Stimulated activated CD4-positive, alpha-beta T cell treated with anti-CD3 and anti-CD28 coated beads, Interleukin-1b, Interleukin-23, amount 100 ng/mL, for 4 hours (primary cell): ENCODE data around the gene APPL2.
"Not testable (repeated sequence)": the region's sequence is repeated elsewhere in the genome, so short reads cannot be mapped to it uniquely, and the experiment has no call there.

Source experiments
- DNase-seq, 2 donors: peaks; one replicate each; pipeline ENCODE4 v3.0.0-alpha.2; 2020; ENCODE audit warnings: low read depth in 2 of 2

Gene APPL2

DNA sequence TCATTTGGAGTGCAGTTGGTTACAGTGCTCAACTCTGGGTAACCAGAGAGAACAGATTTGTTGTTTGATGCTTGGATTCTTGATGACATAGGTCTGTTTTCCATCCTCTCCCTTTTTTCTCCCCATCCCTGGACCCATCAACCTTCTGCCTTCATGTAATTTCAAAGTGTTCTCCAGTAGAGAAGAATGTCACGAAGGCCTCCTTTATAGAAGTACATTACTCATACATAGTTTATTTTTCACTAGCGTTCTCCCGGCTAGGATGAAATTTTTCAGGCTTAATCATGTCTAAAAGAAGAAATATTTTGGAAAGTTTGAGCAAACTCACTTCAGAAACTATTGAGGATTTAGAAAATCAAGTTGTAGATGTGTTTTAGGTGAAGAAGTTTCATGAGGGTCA is 20.9 kb upstream of the APPL2 start:
- DNase-seq = no peak

DNA sequence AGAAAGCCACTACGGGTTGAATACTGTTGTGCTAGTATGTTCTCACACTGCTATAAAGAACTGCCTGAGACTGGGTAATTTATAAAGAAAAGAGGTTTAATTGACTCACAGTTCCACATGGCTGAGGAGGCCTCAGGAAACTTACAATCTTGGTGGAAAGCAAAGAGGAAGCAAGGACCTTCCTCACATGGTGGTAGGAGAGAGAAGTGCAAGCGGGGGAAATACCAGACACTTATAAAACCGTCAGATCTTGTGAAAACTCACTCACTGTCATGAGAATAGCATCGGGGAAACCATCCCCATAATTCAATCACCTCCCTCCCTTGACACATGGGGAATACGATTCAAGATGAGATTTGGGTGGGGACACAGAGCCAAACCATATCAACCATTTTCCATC is 20.5 kb upstream of the APPL2 start:
- DNase-seq = not testable (repeated sequence)

- no peak for DNase-seq
Measured at GRCh38 chr12:105256011-105256410, 20.0 kb upstream of the APPL2 start.

- no peak for DNase-seq
Measured at GRCh38 chr12:105253866-105254513, 18.0 kb upstream of the APPL2 start.

GRCh38 chr12:105252901-105253300 is 16.9 kb upstream of the APPL2 start:
- DNase-seq = no peak

DNA sequence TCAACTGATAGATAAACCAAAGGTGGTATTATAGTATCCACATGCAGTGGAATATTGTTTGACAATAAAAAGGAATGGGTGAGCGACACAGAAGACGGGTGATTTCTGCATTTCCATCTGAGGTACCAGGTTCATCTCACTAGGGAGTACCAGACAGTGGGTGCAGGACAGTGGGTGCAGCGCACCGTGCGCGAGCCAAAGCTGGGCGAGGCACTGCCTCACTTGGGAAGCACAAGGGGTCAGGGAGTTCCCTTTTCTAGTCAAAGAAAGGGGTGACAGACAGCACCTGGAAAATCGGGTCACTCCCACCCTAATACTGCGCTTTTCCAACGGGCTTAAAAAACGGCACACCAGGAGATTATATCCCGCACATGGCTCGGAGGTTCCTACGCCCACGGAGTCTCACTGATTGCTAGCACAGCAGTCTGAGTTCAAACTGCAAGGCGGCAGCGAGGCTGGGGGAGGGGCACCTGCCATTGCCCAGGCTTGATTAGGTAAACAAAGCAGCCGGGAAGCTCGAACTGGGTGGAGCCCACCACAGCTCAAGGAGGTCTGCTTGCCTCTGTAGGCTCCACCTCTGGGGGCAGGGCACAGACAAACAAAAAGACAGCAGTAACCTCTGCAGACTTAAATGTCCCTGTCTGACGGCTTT is 9.9 kb upstream of the APPL2 start:
- DNase-seq = not testable (repeated sequence)

DNA sequence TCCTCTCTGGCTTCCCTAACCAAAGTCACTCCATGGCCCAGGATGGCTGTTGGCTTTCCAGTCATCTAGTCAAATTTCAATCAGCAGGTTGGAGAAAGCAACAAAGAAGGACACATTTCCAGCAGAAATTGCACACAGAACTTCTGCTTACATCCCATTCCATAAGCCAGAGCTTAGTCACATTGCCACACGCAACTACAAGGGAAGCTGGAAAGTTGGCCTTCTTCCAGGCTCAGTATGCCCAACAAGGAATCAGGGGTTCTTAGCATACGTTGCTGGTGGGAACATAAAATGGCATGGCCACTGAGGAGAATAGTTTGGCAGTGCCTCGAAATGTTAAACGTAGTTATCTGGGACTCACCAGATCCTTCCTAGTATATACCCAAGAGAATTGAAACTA is 9.3 kb upstream of the APPL2 start:
- no peak for DNase-seq

DNA sequence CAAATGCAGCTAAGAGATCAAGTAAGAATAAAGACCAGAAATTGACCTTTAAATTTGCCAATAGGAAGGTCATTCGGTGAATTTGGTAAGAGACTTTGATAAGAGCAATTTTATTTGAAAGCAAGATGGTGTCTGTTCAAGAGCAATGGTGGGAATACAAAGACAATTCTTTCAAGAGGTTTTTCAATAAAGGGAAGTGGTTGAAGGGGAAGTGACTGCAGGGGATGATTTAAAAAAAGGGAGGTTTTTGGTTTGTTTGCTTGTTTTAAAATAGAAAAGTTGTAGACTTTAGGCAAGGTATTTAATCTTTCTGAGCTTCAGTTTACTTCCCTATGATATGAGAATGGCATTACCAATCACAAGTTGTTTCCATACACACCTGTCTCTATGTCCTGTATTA is 4.3 kb upstream of the APPL2 start:
- no peak for DNase-seq

DNA sequence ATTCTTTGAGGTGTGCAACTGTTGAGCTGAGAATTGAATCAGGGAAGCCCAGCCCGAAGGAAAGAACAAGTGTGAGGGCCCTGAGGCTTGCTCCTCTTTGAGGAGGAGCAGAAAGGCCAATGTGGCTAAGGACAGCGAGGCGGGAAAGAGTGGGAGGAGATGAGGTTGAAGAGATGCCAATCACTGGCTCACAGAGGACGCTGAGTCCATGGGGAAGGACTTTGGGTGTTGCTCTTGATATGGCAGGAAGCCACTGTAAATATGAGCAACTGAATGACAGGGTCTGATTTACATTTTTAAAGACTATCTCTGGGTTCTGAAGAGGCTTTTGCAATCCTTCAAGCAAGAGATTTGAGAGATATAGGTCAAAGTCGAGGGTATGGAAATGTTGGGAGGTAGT is 3.3 kb upstream of the APPL2 start:
- DNase-seq = no peak

GRCh38 chr12:105237666-105238065 is 1.7 kb upstream of the APPL2 start:
- DNase-seq = no peak

DNA sequence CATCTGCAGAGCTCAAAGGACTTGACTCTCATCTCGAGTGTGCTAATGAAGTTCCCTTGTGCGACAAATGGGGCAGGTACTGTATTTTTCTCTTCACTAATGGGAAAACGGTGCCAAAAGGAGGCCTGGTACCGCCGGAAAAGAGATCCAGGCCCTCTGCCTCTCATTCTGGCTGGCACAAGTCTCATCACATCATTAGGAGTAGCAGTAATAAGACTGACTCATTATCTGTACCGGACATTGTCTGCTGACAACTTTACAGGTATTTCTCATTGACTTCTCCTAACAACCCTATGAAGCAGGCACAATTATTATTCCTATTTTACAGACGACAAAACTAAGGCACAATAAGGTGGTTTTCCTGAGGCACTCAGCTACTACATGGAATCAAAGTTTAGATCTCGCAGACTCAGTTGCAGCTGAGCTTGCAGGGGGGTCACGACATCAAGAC is 668 bp downstream of the APPL2 start:
- no peak for DNase-seq

- no peak for DNase-seq
Measured at GRCh38 chr12:105234197-105234596, 1.8 kb downstream of the APPL2 start.

DNA sequence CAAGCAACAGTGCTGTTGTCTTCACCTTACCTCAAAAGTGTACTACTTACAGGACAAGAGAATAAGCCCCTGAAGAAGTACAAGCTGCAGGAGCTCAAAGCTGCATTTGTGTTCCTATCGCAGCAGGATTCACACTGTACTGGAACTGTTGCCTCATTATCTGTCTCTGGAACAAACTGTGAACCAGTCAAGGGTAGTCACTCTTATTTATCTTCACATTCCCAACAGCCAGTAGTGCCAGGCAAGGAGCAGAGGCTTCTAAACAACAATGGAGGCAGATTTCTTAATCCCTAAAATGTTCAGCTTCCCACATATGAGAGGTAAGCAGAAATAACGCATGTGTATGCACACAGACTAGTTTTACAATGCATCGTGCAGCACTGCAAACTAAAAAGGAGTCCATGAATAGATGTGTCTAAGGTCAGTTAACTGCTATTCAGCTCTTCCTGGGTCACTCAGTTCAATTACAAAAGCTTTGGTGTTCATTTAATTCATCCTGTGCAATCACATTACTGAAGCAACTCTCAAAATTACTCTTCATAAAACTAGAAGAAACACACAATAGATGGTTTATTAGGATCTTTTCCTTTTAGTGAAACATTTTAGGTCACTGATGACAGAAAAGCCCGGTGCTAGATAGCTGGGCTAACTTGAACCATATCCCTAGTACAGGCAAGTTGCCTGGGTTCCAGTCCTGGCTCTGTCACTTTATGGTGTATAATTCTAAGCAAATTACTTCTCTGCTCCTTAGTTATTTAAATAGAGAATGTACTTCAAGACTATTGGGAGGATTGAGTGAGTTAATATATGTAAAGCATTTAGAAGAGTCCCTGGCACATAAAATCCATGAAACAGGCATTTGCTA is 2.7 kb downstream of the APPL2 start:
- no peak for DNase-seq

- no peak for DNase-seq
Measured at GRCh38 chr12:105231396-105231795, 4.6 kb downstream of the APPL2 start.

GRCh38 chr12:105229371-105229770 is 6.6 kb downstream of the APPL2 start:
- no peak for DNase-seq

- no peak for DNase-seq
Measured at GRCh38 chr12:105228966-105229365, 7.0 kb downstream of the APPL2 start.

- DNase-seq = no peak
Measured at GRCh38 chr12:105228494-105228893, 7.5 kb downstream of the APPL2 start.

GRCh38 chr12:105227879-105228278 is 8.1 kb downstream of the APPL2 start:
- DNase-seq = no peak

DNA sequence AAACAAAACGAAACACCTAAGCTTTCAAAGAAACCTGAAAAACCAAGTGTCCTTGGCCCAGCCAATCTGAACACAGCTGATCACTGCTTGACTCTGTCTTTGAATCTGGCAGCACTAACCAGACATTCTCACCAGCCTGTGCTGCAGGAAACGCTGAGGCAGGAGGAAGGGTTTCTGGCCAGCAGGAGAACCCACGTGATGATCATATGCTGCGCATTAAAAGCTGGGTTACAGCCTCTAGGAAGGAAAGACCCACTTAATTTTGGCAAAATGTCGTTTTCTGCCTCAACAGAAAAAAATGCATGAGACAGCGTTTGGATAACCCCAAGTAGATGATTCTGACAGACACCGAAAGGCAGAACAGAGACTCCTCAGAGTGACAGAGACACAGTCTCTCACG is 9.8 kb downstream of the APPL2 start:
- DNase-seq = no peak

- no peak for DNase-seq
Measured at GRCh38 chr12:105225505-105226015, 10.4 kb downstream of the APPL2 start.

- DNase-seq = no peak
Measured at GRCh38 chr12:105224399-105224798, 11.6 kb downstream of the APPL2 start.

- no peak for DNase-seq
Measured at GRCh38 chr12:105223884-105224283, 12.1 kb downstream of the APPL2 start.
